ENCODE measurements around the gene KIF16B.

Gene KIF16B

DNA sequence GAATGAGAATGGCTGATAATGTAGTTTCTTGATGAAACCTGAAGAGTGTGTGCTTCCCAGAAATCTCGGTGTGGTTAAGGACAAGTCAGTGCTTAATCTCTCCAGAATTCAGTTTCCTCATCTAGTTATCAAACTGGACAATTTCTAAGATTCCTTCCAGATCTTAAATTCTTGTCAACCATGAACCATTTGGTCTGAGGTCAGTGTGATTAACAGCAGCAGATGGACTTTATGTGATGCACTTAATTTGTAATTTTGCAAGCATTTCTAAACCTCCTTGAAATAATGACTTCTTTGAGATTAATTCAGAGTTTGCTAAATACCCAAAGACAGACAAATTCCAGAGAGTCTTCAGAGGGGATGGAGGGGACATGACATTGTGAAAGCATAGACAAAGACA, 160.3 kb downstream of the KIF16B start:
- no peaks in the 10 kb centered on the region for H3K27me3 ChIP-seq (ENCODE audit: insufficient read depth, low read depth, severe bottlenecking)
- no peak overlapping the region for H3K27ac ChIP-seq
- TF ChIP-seq, protein P1, sequence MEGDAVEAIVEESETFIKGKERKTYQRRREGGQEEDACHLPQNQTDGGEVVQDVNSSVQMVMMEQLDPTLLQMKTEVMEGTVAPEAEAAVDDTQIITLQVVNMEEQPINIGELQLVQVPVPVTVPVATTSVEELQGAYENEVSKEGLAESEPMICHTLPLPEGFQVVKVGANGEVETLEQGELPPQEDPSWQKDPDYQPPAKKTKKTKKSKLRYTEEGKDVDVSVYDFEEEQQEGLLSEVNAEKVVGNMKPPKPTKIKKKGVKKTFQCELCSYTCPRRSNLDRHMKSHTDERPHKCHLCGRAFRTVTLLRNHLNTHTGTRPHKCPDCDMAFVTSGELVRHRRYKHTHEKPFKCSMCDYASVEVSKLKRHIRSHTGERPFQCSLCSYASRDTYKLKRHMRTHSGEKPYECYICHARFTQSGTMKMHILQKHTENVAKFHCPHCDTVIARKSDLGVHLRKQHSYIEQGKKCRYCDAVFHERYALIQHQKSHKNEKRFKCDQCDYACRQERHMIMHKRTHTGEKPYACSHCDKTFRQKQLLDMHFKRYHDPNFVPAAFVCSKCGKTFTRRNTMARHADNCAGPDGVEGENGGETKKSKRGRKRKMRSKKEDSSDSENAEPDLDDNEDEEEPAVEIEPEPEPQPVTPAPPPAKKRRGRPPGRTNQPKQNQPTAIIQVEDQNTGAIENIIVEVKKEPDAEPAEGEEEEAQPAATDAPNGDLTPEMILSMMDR (IDR thresholded peaks at IDR 0.05; ENCODE audit: low read depth, low read length) = no peak
- no peaks in the 10 kb centered on the region for H3K36me3 ChIP-seq
- peaks cover 4% of the 10 kb centered on the region for H3K9me3 ChIP-seq (ENCODE audit: severe bottlenecking)
- no peak overlapping the region for H3K4me3 ChIP-seq (ENCODE audit: low read depth, low read length)
- DNase-seq = no peak

DNA sequence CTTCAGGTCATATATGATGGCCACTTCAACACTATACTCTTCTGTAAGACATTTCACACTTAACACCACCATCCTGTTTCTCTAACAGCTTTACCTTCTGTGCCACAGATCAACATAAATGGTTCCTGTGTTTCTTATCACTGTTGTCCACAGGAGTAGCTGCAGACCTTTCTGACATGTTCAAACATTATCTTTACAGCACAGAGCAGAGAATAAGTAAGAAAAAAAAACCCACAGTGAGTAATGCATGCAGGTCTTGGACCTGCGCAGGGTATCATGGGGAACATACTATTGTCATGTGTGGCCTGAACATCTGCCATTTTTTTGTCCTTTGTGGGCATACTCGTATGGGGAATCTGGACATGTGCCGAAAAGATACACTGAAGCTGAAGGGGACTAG, 161.9 kb downstream of the KIF16B start:
- no peak for DNase-seq
- TF ChIP-seq, protein P1 (IDR thresholded peaks at IDR 0.05; ENCODE audit: low read depth, low read length) = no peak
- no peak overlapping the region for H3K4me3 ChIP-seq (ENCODE audit: low read depth, low read length)
- no peak overlapping the region for H3K27ac ChIP-seq
- no peaks in the 10 kb centered on the region for H3K27me3 ChIP-seq (ENCODE audit: insufficient read depth, low read depth, severe bottlenecking)
- no peaks in the 10 kb centered on the region for H3K36me3 ChIP-seq
- peaks cover 4% of the 10 kb centered on the region for H3K9me3 ChIP-seq (ENCODE audit: severe bottlenecking)

DNA sequence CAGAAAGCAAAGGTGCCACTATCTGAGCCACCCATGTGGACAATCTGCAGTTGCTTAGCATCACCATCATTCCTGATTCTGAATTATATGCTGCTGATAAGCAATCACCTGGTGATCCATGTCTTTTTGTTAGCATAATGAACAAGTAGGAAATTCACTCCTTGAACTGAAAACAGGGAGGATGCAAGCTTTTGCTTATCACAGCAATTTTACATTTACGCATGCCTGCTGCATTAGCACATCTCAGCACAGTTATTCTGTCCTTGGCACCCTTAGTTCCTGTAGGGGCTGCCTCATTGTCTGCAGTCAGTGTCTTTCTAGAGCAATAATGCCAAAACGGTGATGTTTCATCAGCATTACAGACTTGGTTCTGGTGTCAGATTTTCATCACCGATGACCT, 162.6 kb downstream of the KIF16B start:
- Histone ChIP-seq H3K36me3 (no peaks in the 10 kb centered on the region), H3K9me3 (ENCODE audit: severe bottlenecking) (peaks cover 4% of the 10 kb centered on the region), H3K4me3 (ENCODE audit: low read depth, low read length) (no peak overlapping the region), H3K27ac (no peak overlapping the region), H3K27me3 (ENCODE audit: insufficient read depth, low read depth, severe bottlenecking) (no peaks in the 10 kb centered on the region)
- DNase-seq = no peak
- TF ChIP-seq, protein P1 (IDR thresholded peaks at IDR 0.05; ENCODE audit: low read depth, low read length) = no peak

DNA sequence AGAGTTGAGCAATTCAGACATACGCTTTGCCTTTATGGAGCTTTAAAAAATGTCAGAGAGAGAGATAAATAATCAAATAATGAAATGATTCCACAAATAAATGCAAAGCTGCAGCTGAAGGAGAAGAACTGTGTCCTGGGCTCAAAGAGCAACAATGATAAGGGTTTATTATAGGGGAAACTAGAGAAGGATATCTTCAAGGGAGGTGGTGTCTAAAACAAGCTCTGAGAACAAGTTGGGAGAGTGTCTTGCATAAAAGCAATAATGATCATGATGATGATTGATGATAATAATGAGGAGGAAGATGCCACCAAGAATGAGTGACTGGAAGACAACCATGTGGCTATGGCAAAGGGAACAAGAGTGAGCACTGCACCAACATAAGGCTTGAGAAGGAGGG, 164.3 kb downstream of the KIF16B start:
- DNase-seq = no peak
- H3K9me3 ChIP-seq (ENCODE audit: severe bottlenecking) = peaks cover 4% of the 10 kb centered on the region
- no peaks in the 10 kb centered on the region for H3K27me3 ChIP-seq (ENCODE audit: insufficient read depth, low read depth, severe bottlenecking)
- TF ChIP-seq, protein P1 (IDR thresholded peaks at IDR 0.05; ENCODE audit: low read depth, low read length) = no peak
- no peak overlapping the region for H3K27ac ChIP-seq
- no peaks in the 10 kb centered on the region; the same call in 1 of the 2 replicates for H3K36me3 ChIP-seq
- no peak overlapping the region for H3K4me3 ChIP-seq (ENCODE audit: low read depth, low read length)

DNA sequence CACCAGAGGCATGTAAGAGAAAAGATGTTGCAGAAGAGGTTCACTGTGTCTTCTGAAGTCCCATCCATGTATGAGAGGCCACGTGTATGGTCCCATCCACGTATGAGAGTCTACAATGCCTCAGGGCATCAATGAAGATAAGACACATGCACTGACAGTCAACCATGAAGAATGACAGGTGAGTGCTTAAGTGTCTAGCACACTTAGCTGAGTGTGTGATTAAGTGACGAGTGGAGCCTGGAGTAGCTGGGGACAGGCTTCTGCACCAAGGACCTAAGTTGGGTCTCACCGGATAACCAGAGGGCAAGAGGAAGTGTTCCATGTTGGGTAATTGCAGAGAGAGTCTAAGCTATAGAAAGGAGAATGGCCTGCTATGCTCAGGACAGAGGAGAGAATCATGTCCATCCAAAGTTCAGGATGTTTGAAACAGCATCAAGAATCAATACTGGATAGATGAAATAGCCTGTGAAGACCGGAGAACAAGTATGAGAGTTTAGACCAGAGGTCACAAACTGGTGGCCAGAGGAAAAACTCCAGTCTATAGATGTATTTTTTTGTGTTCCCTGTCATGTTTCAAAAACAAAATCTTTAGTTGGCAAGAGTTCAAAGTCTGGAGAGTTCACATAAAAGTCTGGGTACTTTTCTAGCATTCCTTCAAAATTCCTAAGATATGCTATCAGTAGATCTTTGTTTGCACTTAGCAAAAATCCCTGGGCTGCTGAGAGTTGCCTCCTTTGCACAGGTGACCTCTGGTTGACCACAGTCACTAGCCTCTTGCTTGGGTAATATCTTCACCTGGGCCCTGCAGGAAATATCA, 165.8 kb downstream of the KIF16B start:
- DNase-seq = no peak
- no peak overlapping the region for H3K27ac ChIP-seq

More for the DNA sequence above, 165.8 kb downstream of the KIF16B start:
- Histone ChIP-seq H3K4me3 (ENCODE audit: low read depth, low read length) (no peak overlapping the region), H3K36me3 (no peaks in the 10 kb centered on the region; the same call in 1 of the 2 replicates), H3K9me3 (ENCODE audit: severe bottlenecking) (peaks cover 4% of the 10 kb centered on the region), H3K27me3 (ENCODE audit: insufficient read depth, low read depth, severe bottlenecking) (no peaks in the 10 kb centered on the region)
- TF ChIP-seq, protein P1 (IDR thresholded peaks at IDR 0.05; ENCODE audit: low read depth, low read length) = no peak

All from WERI-Rb-1 (cell line).